HFFc6 (cell line): ENCODE results near the gene CYSRT1. TPM values are rescaled to one million over a fixed set of nuclear protein-coding genes. Genes with fewer than 3 reads are reported as not detected.

Experiments
- DNase-seq: peaks from one replicate; pipeline ENCODE4 v3.0.0-alpha.2; 2018
- H3K27ac Mint-ChIP-seq: 2 replicates; pipeline ENCODE4 v1.8.0; 2020; ENCODE audit warnings: mild to moderate bottlenecking, mixed read lengths
- H3K27me3 Mint-ChIP-seq: 2 replicates; pipeline ENCODE4 v1.8.0; 2021; ENCODE audit warnings: mild to moderate bottlenecking, moderate library complexity, mixed read lengths; ENCODE audit not compliant: insufficient read depth
- H3K36me3 Mint-ChIP-seq: 2 replicates; pipeline ENCODE4 v1.8.0; 2021; ENCODE audit warnings: low read depth, mixed read lengths
- H3K4me1 Mint-ChIP-seq: 2 replicates; pipeline ENCODE4 v1.8.0; 2020; ENCODE audit warnings: low read depth, mixed read lengths
- H3K4me3 Mint-ChIP-seq: 2 replicates; pipeline ENCODE4 v1.8.0; 2020; ENCODE audit warnings: mild to moderate bottlenecking, moderate library complexity, mixed read lengths
- H3K9me3 Mint-ChIP-seq: 2 replicates; pipeline ENCODE4 v1.8.0; 2020; ENCODE audit warnings: mild to moderate bottlenecking, mixed read lengths
- total RNA-seq, 6 experiments: library from RNA; stranded (reverse); fragmentation: NEBNext Ultra II Directional; extraction: Animal tissue kit (Norgen Biotek cat#: 25700); gene quantifications; 2 replicates in 1 of 6; 3 replicates in 5 of 6; pipeline ENCODE4 v1.2.3, GENCODE V29; 2021
- TF ChIP-seq, protein P1 (sequence below): fragments of 200-600 bp; sonication (generic); IDR thresholded peaks from 2 replicates; pipeline ENCODE4 v1.5.0; 2021; ENCODE audit warnings: antibody characterized with exemption, mild to moderate bottlenecking

Gene CYSRT1
- total RNA-seq, 6 experiments from 2014 or later: 0.41 to 0.97 (median 0.68) TPM

DNA sequence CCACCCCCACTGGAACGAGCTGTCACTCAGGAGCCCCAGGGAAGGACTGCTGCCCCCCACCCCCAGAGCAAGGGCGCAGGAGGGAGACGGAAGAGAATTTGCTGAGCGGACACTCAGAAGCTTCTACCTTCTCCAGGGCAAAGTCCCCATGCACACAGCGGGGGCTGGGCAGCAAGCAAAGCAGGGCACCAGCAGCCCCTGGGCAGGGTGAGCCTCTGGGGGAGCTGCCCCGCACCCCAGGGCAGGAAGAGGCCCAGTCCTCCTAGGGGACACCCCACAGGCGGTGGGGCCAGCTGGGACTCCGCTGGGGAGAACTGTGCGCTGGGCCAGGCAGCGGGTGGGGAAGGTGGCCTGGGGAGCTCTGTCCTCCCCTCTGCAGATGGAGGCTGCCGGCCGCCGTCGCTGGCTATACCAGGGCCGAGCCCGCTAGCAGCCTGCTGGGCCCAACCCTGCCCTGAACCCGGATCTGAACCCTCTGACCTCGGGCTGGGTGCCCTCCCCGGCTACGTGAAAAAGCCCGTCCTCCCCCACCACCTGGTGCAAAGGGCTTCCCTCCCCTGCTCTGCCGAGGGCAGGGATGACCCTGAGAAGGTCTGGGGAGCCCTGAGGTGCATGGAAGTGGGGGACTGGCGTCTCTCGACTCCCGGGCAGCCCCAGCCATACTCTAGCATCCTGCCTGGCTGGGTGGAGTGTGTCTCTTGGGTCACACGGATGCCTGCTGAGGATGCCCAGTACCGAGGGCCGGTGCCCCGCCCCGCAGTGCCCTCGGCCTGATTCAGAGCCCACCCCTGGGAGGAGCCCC, 5.1 kb downstream of the CYSRT1 start:
- Mint-ChIP-seq H3K27me3 (no peaks in the 10 kb centered on the region), H3K27ac (no peak overlapping the region), H3K36me3 (no peaks in the 10 kb centered on the region), H3K9me3 (no peaks in the 10 kb centered on the region), H3K4me3 (no peak overlapping the region), H3K4me1 (peaks cover 7% of the 10 kb centered on the region)
- TF ChIP-seq, protein P1, sequence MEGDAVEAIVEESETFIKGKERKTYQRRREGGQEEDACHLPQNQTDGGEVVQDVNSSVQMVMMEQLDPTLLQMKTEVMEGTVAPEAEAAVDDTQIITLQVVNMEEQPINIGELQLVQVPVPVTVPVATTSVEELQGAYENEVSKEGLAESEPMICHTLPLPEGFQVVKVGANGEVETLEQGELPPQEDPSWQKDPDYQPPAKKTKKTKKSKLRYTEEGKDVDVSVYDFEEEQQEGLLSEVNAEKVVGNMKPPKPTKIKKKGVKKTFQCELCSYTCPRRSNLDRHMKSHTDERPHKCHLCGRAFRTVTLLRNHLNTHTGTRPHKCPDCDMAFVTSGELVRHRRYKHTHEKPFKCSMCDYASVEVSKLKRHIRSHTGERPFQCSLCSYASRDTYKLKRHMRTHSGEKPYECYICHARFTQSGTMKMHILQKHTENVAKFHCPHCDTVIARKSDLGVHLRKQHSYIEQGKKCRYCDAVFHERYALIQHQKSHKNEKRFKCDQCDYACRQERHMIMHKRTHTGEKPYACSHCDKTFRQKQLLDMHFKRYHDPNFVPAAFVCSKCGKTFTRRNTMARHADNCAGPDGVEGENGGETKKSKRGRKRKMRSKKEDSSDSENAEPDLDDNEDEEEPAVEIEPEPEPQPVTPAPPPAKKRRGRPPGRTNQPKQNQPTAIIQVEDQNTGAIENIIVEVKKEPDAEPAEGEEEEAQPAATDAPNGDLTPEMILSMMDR: no peak
- DNase-seq: no peak

DNA sequence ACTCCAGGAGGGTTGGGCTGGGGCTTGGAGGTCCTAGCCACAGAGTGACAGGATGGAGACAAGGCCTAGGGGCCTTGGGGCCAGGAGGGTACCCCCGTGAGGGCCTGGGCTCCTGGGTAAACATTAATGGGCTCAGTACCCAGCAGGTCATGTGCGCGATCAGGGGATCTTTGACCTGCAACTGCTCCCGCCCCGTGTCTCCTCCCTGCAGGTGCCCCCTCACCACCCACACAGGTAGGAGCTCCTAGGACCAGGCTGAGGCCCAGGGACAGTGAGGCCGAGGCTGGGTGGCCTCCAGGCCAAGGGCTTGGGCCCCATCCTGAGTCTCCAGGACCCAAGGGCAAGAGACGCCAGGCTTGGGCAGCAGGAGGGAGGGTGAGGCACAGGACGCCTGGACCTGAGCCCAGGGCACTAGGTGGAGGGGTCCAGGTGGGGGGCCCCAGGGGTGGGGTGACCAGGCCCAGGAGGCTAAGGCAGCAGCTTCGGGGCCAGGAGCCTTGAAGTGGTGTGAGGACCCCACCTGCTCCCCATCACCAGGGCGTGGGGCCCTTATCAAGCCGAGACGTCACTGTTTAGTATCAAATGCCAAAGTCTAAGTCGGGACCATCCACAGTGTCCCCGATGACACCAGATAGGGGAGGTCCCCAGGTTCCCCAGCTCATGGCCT, 5.9 kb downstream of the CYSRT1 start, which contains the start of gene SLC34A3:
TSS of gene SLC34A3 (plus strand) at position 197 of the 667 bp plus-strand sequence. CDS start 802 bp downstream, outside the sequence.
- H3K4me1 Mint-ChIP-seq: peaks cover 7% of the 10 kb centered on the region
- DNase-seq: no peak
- no peak within 1 kb of the TSS for H3K27ac Mint-ChIP-seq
- no peaks in the 10 kb centered on the region for H3K36me3 Mint-ChIP-seq
- H3K9me3 Mint-ChIP-seq: no peaks in the 10 kb centered on the region
- TF ChIP-seq, protein P1: no peak
- H3K4me3 Mint-ChIP-seq: no peak within 1 kb of the TSS
- H3K27me3 Mint-ChIP-seq: no peaks in the 10 kb centered on the region

DNA sequence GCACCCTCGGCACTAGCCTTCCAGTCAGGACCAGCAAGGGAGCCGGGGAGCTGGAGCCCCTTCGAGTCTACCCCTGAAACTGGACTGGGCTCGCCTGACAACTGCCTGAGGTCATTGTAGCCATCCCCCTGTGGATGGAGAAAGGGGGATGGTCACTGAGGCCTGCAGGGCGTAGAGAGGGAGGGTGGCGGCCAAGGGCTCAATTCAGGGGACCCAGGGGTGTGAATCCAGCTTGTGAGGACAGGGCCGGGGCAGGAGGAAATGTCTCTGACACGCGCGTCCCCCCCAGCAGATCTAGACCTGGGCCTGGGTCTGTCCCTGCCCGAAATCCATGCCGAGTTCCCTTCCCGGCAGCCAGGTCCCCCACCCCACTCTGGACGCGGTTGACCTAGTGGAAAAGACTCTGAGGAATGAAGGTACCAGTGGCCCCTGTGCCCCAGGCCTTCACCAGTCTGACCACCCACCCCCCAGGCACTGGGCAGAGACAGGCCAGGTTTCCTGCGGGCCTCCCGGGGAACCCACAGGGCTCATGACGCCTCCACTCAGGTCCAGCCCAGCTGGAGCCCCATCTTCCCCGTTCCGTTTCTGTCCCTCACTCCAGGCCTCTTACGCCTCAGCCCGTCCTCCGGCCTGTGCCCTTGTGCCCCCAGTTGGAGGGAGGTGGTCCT, 6.5 kb downstream of the CYSRT1 start:
- DNase-seq: no peak
- Mint-ChIP-seq H3K27me3 (no peaks in the 10 kb centered on the region), H3K36me3 (no peaks in the 10 kb centered on the region), H3K27ac (no peak overlapping the region), H3K4me3 (no peak overlapping the region), H3K4me1 (peaks cover 7% of the 10 kb centered on the region), H3K9me3 (no peaks in the 10 kb centered on the region)
- TF ChIP-seq, protein P1: no peak

DNA sequence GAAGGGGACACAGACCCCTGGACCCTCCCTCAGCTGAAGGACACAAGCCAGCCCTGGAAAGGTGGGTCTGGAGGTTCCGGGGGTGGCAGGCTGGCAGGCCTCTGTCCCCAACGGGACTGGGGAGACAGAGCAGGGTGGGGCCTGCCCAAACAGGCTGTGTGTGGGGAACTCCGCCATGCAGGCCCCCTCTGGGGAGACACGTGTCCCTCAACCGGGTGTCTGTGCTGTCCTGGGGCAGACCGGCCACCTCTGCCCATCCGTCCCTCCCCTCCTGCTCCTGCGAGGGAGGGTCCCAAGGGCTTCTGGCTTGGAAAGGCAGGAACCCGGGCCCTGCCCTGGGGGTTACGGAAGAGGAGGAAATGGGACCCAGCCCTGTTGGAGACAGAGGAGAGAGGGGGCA, 7.1 kb downstream of the CYSRT1 start:
- DNase-seq: no peak
- peaks cover 7% of the 10 kb centered on the region for H3K4me1 Mint-ChIP-seq
- TF ChIP-seq, protein P1: no peak
- H3K36me3 Mint-ChIP-seq: no peaks in the 10 kb centered on the region
- no peak overlapping the region for H3K4me3 Mint-ChIP-seq
- H3K9me3 Mint-ChIP-seq: no peaks in the 10 kb centered on the region
- H3K27ac Mint-ChIP-seq: no peak overlapping the region
- no peaks in the 10 kb centered on the region for H3K27me3 Mint-ChIP-seq

DNA sequence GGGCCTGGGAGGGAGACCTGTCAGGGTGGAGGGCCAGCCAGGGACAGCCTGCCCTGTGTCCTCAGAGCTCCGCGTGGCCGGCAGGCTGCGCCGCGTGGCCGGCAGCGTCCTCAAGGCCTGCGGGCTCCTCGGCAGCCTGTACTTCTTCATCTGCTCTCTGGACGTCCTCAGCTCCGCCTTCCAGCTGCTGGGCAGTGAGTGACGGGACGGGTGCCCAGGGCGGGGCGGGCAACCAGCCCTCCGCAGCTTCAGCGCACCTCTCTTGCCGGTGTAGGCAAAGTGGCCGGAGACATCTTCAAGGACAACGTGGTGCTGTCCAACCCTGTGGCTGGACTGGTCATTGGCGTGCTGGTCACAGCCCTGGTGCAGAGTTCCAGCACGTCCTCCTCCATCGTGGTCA, 7.5 kb downstream of the CYSRT1 start:
- Mint-ChIP-seq H3K9me3 (no peaks in the 10 kb centered on the region), H3K27me3 (no peaks in the 10 kb centered on the region), H3K27ac (no peak overlapping the region), H3K36me3 (no peaks in the 10 kb centered on the region), H3K4me3 (no peak overlapping the region), H3K4me1 (peaks cover 4% of the 10 kb centered on the region)
- TF ChIP-seq, protein P1: no peak
- no peak for DNase-seq
